H9 (cell line): ENCODE results near the gene USP47. TPM values are rescaled to one million over a fixed set of nuclear protein-coding genes. Genes with fewer than 3 reads are reported as not detected.

ENCODE experiments used
- DNase-seq: peaks from one replicate; pipeline ENCODE4 v3.0.0-alpha.2; 2017
- H2AFZ ChIP-seq: one replicate; pipeline ENCODE4 v1.6.1; 2013; ENCODE audit warnings: mild to moderate bottlenecking, low read length, control low read depth, moderate library complexity
- H2AK5ac ChIP-seq: 2 replicates; pipeline ENCODE4 v1.6.1; 2013; ENCODE audit warnings: low read length, control low read depth, mixed read lengths; ENCODE audit not compliant: insufficient read length
- H2BK120ac ChIP-seq: one replicate; pipeline ENCODE4 v1.6.1; 2013; ENCODE audit warnings: low read depth, mild to moderate bottlenecking, low read length, control low read depth, inconsistent platforms; ENCODE audit not compliant: poor library complexity, severe bottlenecking
- H2BK12ac ChIP-seq: 2 replicates; pipeline ENCODE4 v1.6.1; 2013; ENCODE audit warnings: low read length, control low read depth, mixed read lengths, low read depth; ENCODE audit not compliant: insufficient read length
- H2BK15ac ChIP-seq: 2 replicates; pipeline ENCODE4 v1.6.1; 2013; ENCODE audit warnings: low read depth, low read length, control low read depth
- H2BK20ac ChIP-seq: one replicate; pipeline ENCODE4 v1.6.1; 2013; ENCODE audit warnings: low read depth, mild to moderate bottlenecking, low read length, control low read depth, inconsistent platforms; ENCODE audit not compliant: poor library complexity, severe bottlenecking
- H2BK5ac ChIP-seq: 2 replicates; pipeline ENCODE4 v1.6.1; 2013; ENCODE audit warnings: low read length, control low read depth, mixed read lengths; ENCODE audit not compliant: insufficient read length
- H3K14ac ChIP-seq: 2 replicates; pipeline ENCODE4 v1.6.1; 2013; ENCODE audit warnings: low read length, control low read depth; ENCODE audit not compliant: insufficient read depth
- H3K18ac ChIP-seq: 2 replicates; pipeline ENCODE4 v1.6.1; 2013; ENCODE audit warnings: low read depth, mild to moderate bottlenecking, mixed read lengths, low read length, control low read depth; ENCODE audit not compliant: insufficient read length
- H3K23ac ChIP-seq: 2 replicates; pipeline ENCODE4 v1.6.1; 2013; ENCODE audit warnings: low read length, control low read depth, mixed read lengths, low read depth; ENCODE audit not compliant: insufficient read length
- H3K23me2 ChIP-seq: 2 replicates; pipeline ENCODE4 v1.6.1; 2013; ENCODE audit warnings: low read depth, mild to moderate bottlenecking, mixed read lengths, low read length, control low read depth; ENCODE audit not compliant: insufficient read length, poor library complexity, severe bottlenecking
- H3K27ac ChIP-seq: 2 replicates; pipeline ENCODE4 v1.5.1; 2013; ENCODE audit warnings: low read length, control low read depth, mixed read lengths, low read depth; ENCODE audit not compliant: insufficient read length
- H3K27me3 ChIP-seq: 2 replicates; pipeline ENCODE4 v1.6.1; 2013; ENCODE audit warnings: low read length, control low read depth, inconsistent platforms; ENCODE audit not compliant: insufficient read depth
- H3K4ac ChIP-seq: 2 replicates; pipeline ENCODE4 v1.6.1; 2013; ENCODE audit warnings: low read depth, mild to moderate bottlenecking, control low read depth, inconsistent platforms, low read length, moderate library complexity
- H3K4me1 ChIP-seq: 2 replicates; pipeline ENCODE4 v1.6.1; 2013; ENCODE audit warnings: low read length, control low read depth, inconsistent platforms; ENCODE audit not compliant: insufficient read depth
- H3K4me2 ChIP-seq: 2 replicates; pipeline ENCODE4 v1.6.1; 2013; ENCODE audit warnings: low read length, control low read depth, mixed read lengths; ENCODE audit not compliant: insufficient read length, insufficient read depth
- H3K56ac ChIP-seq: 2 replicates; pipeline ENCODE4 v1.6.1; 2013; ENCODE audit warnings: low read depth, mild to moderate bottlenecking, mixed read lengths, low read length, control low read depth; ENCODE audit not compliant: insufficient read length
- H3K79me1 ChIP-seq: 2 replicates; pipeline ENCODE4 v1.6.1; 2013; ENCODE audit warnings: low read depth, mild to moderate bottlenecking, moderate library complexity, low read length, control low read depth, inconsistent platforms; ENCODE audit not compliant: insufficient read depth, poor library complexity, severe bottlenecking
- H3K79me2 ChIP-seq: 2 replicates; pipeline ENCODE4 v1.6.1; 2013; ENCODE audit warnings: low read length, control low read depth, inconsistent platforms; ENCODE audit not compliant: insufficient read depth
- H3K9ac ChIP-seq: 2 replicates; pipeline ENCODE4 v1.6.1; 2013; ENCODE audit warnings: low read length, control low read depth, mixed read lengths; ENCODE audit not compliant: insufficient read length; ENCODE audit errors: extremely low read depth
- H3K9me3 ChIP-seq: one replicate; pipeline ENCODE4 v1.6.1; 2013; ENCODE audit warnings: low read depth, low read length, inconsistent platforms; ENCODE audit not compliant: control insufficient read depth
- H3T11ph ChIP-seq: one replicate; pipeline ENCODE4 v1.6.1; 2013; ENCODE audit warnings: mild to moderate bottlenecking, low read length, control low read depth, inconsistent platforms
- H4K20me1 ChIP-seq: one replicate; pipeline ENCODE4 v1.6.1; 2013; ENCODE audit not compliant: control insufficient read depth, insufficient read length, insufficient read depth
- H4K5ac ChIP-seq: 2 replicates; pipeline ENCODE4 v1.6.1; 2013; ENCODE audit warnings: low read depth, mild to moderate bottlenecking, mixed read lengths, low read length, control low read depth; ENCODE audit not compliant: insufficient read length
- H4K8ac ChIP-seq: replicated peaks from 2 replicates; pipeline ENCODE4 v1.6.1; 2013; ENCODE audit warnings: low read length, control low read depth, mixed read lengths, low read depth; ENCODE audit not compliant: insufficient read length
- H4K91ac ChIP-seq: 2 replicates; pipeline ENCODE4 v1.6.1; 2013; ENCODE audit warnings: low read depth, mild to moderate bottlenecking, moderate library complexity, mixed read lengths, low read length, control low read depth; ENCODE audit not compliant: insufficient read length
- H3K27ac Mint-ChIP-seq, 3 experiments: 2 replicates in 2 of 3; 3 replicates in 1 of 3; pipeline ENCODE4 v1.8.0; 2020 to 2021; ENCODE audit warnings: mixed read lengths in 3 of 3, mild to moderate bottlenecking in 1 of 3, moderate library complexity in 1 of 3
- H3K27me3 Mint-ChIP-seq: 2 replicates; pipeline ENCODE4 v1.8.0; 2021; ENCODE audit warnings: low read depth, mild to moderate bottlenecking, moderate library complexity, mixed read lengths
- H3K36me3 Mint-ChIP-seq, 3 experiments: 2 replicates in 2 of 3; 3 replicates in 1 of 3; pipeline ENCODE4 v1.8.0; 2020 to 2021; ENCODE audit warnings: low read depth in 3 of 3, mixed read lengths in 3 of 3; ENCODE audit not compliant: insufficient read depth in 1 of 3
- H3K4me1 Mint-ChIP-seq, 2 experiments: 2 replicates each; pipeline ENCODE4 v1.8.0; 2020; ENCODE audit warnings: mixed read lengths in 2 of 2
- H3K4me3 Mint-ChIP-seq, 2 experiments: 2 replicates in 1 of 2; 3 replicates in 1 of 2; pipeline ENCODE4 v1.8.0; 2020 to 2021; ENCODE audit warnings: mild to moderate bottlenecking in 2 of 2, mixed read lengths in 2 of 2, moderate library complexity in 1 of 2
- H3K9me3 Mint-ChIP-seq, 2 experiments: 2 replicates in 1 of 2; 3 replicates in 1 of 2; pipeline ENCODE4 v1.8.0; 2020; ENCODE audit warnings: mild to moderate bottlenecking in 2 of 2, mixed read lengths in 2 of 2, moderate library complexity in 1 of 2
- CTCF ChIP-seq: fragments of 200-600 bp; sonication (generic); conservative IDR thresholded peaks from 3 replicates; pipeline ENCODE4 v1.8.0; 2021; ENCODE audit warnings: antibody characterized with exemption, mild to moderate bottlenecking
- WGBS: extraction: QIAGEN DNeasy Blood & Tissue Kit; methylation state at CpG from one replicate; pipeline ENCODE4 v1.1.7; 2013; ENCODE audit warnings: missing lambda C conversion rate, low lambda C conversion rate, mixed read lengths; ENCODE audit not compliant: insufficient read length; ENCODE audit errors: extremely low coverage; 5-methylcytosine and 5-hydroxymethylcytosine counted together
- total RNA-seq: library from RNA; stranded (reverse); gene quantifications from 2 replicates; pipeline ENCODE4 v1.2.1, GENCODE V29; 2021

The USP47 gene
- total RNA-seq, 1 experiment from 2014 or later, result 26.7 TPM

- Mint-ChIP-seq H3K4me1 (peaks cover 8 to 9% of the 10 kb centered on the region in 2 experiments), H3K36me3 (peaks cover 6 to 28% (median 10%) of the 10 kb centered on the region in 3 experiments; a peak in 6 of 7 replicates), H3K4me3 (no peak overlapping the region), H3K27me3 (peaks cover 12% of the 10 kb centered on the region), H3K9me3 (no peaks in the 10 kb centered on the region), H3K27ac (no peak overlapping the region)
- Histone ChIP-seq H3K27me3 (no peaks in the 10 kb centered on the region; the same call in 1 of the 2 replicates), H3K9me3 (no peaks in the 10 kb centered on the region), H3K27ac (no peak overlapping the region), H2AFZ (no peak overlapping the region), H3K18ac (no peak overlapping the region), H3K4me2 (no peak overlapping the region), H3K56ac (no peak overlapping the region), H2BK15ac (no peak overlapping the region), H2BK5ac (no peak overlapping the region), H3K79me2 (no peaks in the 10 kb centered on the region), H3K9ac (no peak overlapping the region), H4K20me1 (no peaks in the 10 kb centered on the region), H2BK20ac (no peak overlapping the region), H2BK120ac (no peak overlapping the region), H4K8ac (no peak overlapping the region), H3K14ac (no peak overlapping the region), H3K79me1 (no peaks in the 10 kb centered on the region), H2BK12ac (no peak overlapping the region), H3K23ac (no peak overlapping the region), H3K23me2 (peaks cover 7% of the 10 kb centered on the region), H3K4ac (no peak overlapping the region), H3K4me1 (no peaks in the 10 kb centered on the region; the same call in 1 of the 2 replicates), H3T11ph (no peak overlapping the region), H4K5ac (no peak overlapping the region), H4K91ac (no peak overlapping the region), H2AK5ac (no peak overlapping the region)
- no CpG with 5 or more reads among the region's 2 CpGs for WGBS
- no peak for DNase-seq
- TF ChIP-seq CTCF, result no peak
Observed at GRCh38 chr11:12003336-12003735, 161.6 kb downstream of the USP47 start.
